Mesendoderm (in vitro differentiated cells): ENCODE measurements around the gene PRKG2.

ENCODE experiments used
- DNase-seq: peaks from one replicate; pipeline ENCODE4 v3.0.0; 2013
- H2AK5ac ChIP-seq: 2 replicates; pipeline ENCODE4 v1.6.1; 2013; ENCODE audit warnings: low read length, inconsistent platforms
- H2BK120ac ChIP-seq: 2 replicates; pipeline ENCODE4 v1.6.1; 2013; ENCODE audit warnings: low read depth, mild to moderate bottlenecking, low read length, moderate library complexity, mixed read lengths
- H2BK15ac ChIP-seq: replicated peaks from 2 replicates; pipeline ENCODE4 v1.6.1; 2013; ENCODE audit warnings: low read depth, mild to moderate bottlenecking, moderate library complexity
- H2BK5ac ChIP-seq: 2 replicates; pipeline ENCODE4 v1.6.1; 2013; ENCODE audit warnings: low read length, inconsistent platforms
- H3K18ac ChIP-seq: 2 replicates; pipeline ENCODE4 v1.6.1; 2013; ENCODE audit warnings: mild to moderate bottlenecking, low read length, mixed read lengths
- H3K23ac ChIP-seq: one replicate; pipeline ENCODE4 v1.6.1; 2013; ENCODE audit warnings: low read length
- H3K27ac ChIP-seq: 2 replicates; pipeline ENCODE4 v1.5.1; 2013; ENCODE audit warnings: low read depth, mild to moderate bottlenecking, inconsistent platforms, low read length, moderate library complexity
- H3K27me3 ChIP-seq: 2 replicates; pipeline ENCODE4 v1.6.1; 2013; ENCODE audit warnings: low read length, control low read depth, mild to moderate bottlenecking, inconsistent platforms; ENCODE audit not compliant: insufficient read depth, poor library complexity
- H3K36me3 ChIP-seq: 2 replicates; pipeline ENCODE4 v1.6.1; 2013; ENCODE audit warnings: low read length, inconsistent platforms; ENCODE audit not compliant: control insufficient read depth, insufficient read depth
- H3K4ac ChIP-seq: one replicate; pipeline ENCODE4 v1.6.1; 2013; ENCODE audit warnings: low read depth, mild to moderate bottlenecking, low read length, moderate library complexity
- H3K4me1 ChIP-seq: 2 replicates; pipeline ENCODE4 v1.6.1; 2013; ENCODE audit warnings: low read depth, low read length, inconsistent platforms; ENCODE audit not compliant: control insufficient read depth
- H3K4me2 ChIP-seq: 2 replicates; pipeline ENCODE4 v1.6.1; 2013; ENCODE audit warnings: low read length
- H3K4me3 ChIP-seq: 2 replicates; pipeline ENCODE4 v1.5.1; 2013; ENCODE audit warnings: mild to moderate bottlenecking, low read length
- H3K56ac ChIP-seq: one replicate; pipeline ENCODE4 v1.6.1; 2013; ENCODE audit warnings: low read length
- H3K79me1 ChIP-seq: 2 replicates; pipeline ENCODE4 v1.6.1; 2013; ENCODE audit warnings: low read length, inconsistent platforms
- H3K79me2 ChIP-seq: 2 replicates; pipeline ENCODE4 v1.6.1; 2013; ENCODE audit warnings: mild to moderate bottlenecking, low read length; ENCODE audit not compliant: control insufficient read depth, insufficient read depth
- H3K9ac ChIP-seq: 2 replicates; pipeline ENCODE4 v1.6.1; 2013; ENCODE audit warnings: low read length, inconsistent platforms
- H4K5ac ChIP-seq: one replicate; pipeline ENCODE4 v1.6.1; 2013; ENCODE audit warnings: low read length
- H4K8ac ChIP-seq: one replicate; pipeline ENCODE4 v1.6.1; 2013; ENCODE audit warnings: low read depth, mild to moderate bottlenecking, control low read depth, low read length, moderate library complexity
- WGBS: extraction: QIAGEN DNeasy Blood & Tissue Kit; methylation state at CpG from one replicate; pipeline ENCODE4 v1.1.7; 2013; ENCODE audit warnings: low lambda C conversion rate, missing lambda C conversion rate; ENCODE audit not compliant: insufficient coverage; ENCODE audit errors: extremely low coverage; 5-methylcytosine and 5-hydroxymethylcytosine counted together

PRKG2 gene

DNA sequence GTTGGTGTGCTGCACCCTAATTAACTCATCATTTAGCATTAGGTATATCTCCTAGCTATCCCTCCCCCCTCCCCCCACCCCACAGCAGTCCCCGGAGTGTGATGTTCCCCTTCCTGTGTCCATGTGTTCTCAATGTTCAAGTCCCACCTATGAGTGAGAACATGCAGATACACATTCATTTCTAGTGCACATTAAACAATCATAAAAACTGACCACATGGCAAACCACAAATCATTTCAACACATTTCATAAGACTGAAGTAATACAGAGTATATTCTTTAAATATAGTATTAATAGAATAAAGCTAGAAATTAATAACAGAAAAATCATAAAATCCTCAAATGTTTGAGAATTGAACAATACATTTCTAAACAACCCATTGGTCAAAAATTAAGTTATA, 34.1 kb downstream of the PRKG2 start:
- Histone ChIP-seq H2BK5ac (no peak overlapping the region), H2BK120ac (no peak overlapping the region), H3K56ac (no peak overlapping the region), H4K8ac (no peak overlapping the region), H2AK5ac (no peak overlapping the region), H3K23ac (no peak overlapping the region), H4K5ac (no peak overlapping the region), H3K27me3 (no peaks in the 10 kb centered on the region), H3K79me1 (no peaks in the 10 kb centered on the region), H3K36me3 (no peaks in the 10 kb centered on the region), H3K79me2 (no peaks in the 10 kb centered on the region), H3K9ac (no peak overlapping the region), H3K4me3 (no peak overlapping the region), H3K4ac (no peak overlapping the region), H3K4me2 (no peak overlapping the region), H3K4me1 (no peaks in the 10 kb centered on the region), H3K27ac (no peak overlapping the region), H2BK15ac (no peak overlapping the region), H3K18ac (no peak overlapping the region)
- WGBS = no CpG with 5 or more reads among the region's 1 CpG
- no peak for DNase-seq

DNA sequence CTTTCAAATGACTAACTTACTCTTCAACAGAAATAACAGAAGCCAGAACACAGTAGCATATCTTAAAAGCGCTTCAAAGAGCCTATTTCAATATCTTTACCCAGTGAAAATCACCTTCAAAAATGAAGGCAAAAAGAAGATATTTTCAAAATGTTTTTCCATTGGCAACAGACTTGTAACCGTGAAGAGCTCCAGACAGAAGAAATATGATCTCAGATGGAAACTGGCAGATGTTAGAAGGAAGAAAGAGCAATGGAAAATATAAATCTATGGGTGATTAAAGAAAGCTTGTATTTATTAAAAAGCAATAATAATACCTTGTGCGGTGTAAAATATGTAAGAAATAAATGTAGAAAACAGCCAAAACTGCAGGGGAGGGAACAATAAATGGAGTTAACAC, 35.7 kb downstream of the PRKG2 start:
- Histone ChIP-seq H3K27ac (no peak overlapping the region), H3K4me2 (no peak overlapping the region), H3K27me3 (no peaks in the 10 kb centered on the region), H3K23ac (no peak overlapping the region), H3K9ac (no peak overlapping the region), H3K56ac (no peak overlapping the region), H2BK120ac (no peak overlapping the region), H3K79me1 (no peaks in the 10 kb centered on the region), H3K18ac (no peak overlapping the region), H3K4ac (no peak overlapping the region), H2BK5ac (no peak overlapping the region), H2BK15ac (no peak overlapping the region), H3K79me2 (no peaks in the 10 kb centered on the region), H3K4me1 (no peaks in the 10 kb centered on the region), H3K4me3 (no peak overlapping the region), H3K36me3 (no peaks in the 10 kb centered on the region), H4K8ac (no peak overlapping the region), H4K5ac (no peak overlapping the region), H2AK5ac (no peak overlapping the region)
- no peak for DNase-seq
- 100% methylated on average over 1 of the region's 3 CpGs for WGBS

DNA sequence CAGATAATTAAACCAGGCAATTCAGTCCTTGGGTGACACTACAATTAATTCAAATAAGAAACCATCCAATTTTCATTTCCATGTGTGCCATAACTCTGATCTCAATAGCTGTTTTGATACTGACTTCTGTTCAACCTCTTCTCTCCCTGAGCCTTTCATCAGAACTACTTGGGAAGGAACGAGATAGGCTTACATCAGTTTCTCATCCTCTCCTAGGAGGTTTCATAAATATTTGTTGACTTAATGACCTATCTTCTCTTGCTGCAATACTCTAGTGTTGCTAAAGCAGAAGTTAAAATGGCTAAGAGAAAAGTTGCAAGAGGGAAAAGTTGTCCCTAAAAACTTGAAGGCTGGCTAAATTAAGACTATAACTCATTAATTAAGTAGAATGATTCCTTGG, 41.8 kb downstream of the PRKG2 start:
- Histone ChIP-seq H4K8ac (no peak overlapping the region), H3K4me3 (no peak overlapping the region), H3K79me1 (no peaks in the 10 kb centered on the region), H2BK5ac (no peak overlapping the region), H2AK5ac (no peak overlapping the region), H3K27ac (no peak overlapping the region), H4K5ac (no peak overlapping the region), H3K36me3 (no peaks in the 10 kb centered on the region), H3K79me2 (no peaks in the 10 kb centered on the region), H2BK15ac (no peak overlapping the region), H3K56ac (no peak overlapping the region), H3K18ac (no peak overlapping the region), H3K4ac (no peak overlapping the region), H3K9ac (no peak overlapping the region), H3K27me3 (no peaks in the 10 kb centered on the region), H3K23ac (no peak overlapping the region), H3K4me2 (no peak overlapping the region), H3K4me1 (peaks cover 2% of the 10 kb centered on the region), H2BK120ac (no peak overlapping the region)
- no peak for DNase-seq
- WGBS = no CpG with 5 or more reads among the region's 1 CpG

DNA sequence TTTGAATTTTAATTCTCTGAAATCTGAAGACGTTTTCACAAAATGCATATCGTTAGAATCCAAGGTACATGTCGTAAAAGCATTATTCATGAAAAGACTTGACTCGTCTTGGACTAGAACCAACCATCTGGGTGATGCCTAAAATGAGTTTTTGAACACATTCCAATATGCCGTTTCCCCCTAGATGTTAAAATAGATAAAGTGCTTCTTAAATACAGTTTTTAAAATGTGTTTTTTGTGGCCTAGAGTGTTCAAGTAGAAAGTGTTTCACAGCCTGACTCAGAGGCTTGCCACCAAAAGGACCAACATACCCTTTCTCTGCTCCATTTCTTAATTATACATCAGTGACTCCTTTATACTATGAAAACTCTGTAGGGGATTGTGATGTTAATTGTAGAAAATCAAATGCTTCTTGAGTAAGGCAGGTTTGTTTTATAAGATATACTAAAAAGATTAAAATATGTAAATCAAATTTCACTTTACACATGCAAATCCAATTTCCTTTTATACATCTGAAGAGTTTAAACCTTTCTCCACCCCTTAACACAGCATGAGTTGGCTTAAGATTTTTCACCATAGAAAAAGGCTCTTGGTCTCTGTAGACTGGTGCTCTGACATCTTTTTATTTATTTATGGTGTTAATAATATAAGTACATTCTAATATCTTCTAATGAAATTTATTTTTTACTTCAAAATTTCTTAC, 48.4 kb downstream of the PRKG2 start:
- no peak overlapping the region for H2BK5ac ChIP-seq
- H3K23ac ChIP-seq = no peak overlapping the region
- H2BK15ac ChIP-seq = no peak overlapping the region
- no peak overlapping the region for H2AK5ac ChIP-seq
- whole genome bisulfite sequencing = no CpG with 5 or more reads among the region's 5 CpGs
- H3K56ac ChIP-seq = no peak overlapping the region
- no peak overlapping the region for H3K4me2 ChIP-seq
- no peaks in the 10 kb centered on the region for H3K27me3 ChIP-seq
- H3K9ac ChIP-seq = no peak overlapping the region
- H4K5ac ChIP-seq = no peak overlapping the region
- no peaks in the 10 kb centered on the region for H3K79me1 ChIP-seq
- H3K4ac ChIP-seq = no peak overlapping the region
- no peak for DNase-seq
- H3K36me3 ChIP-seq = no peaks in the 10 kb centered on the region
- no peak overlapping the region for H4K8ac ChIP-seq
- no peak overlapping the region for H2BK120ac ChIP-seq
- peaks cover 4% of the 10 kb centered on the region for H3K4me1 ChIP-seq
- H3K27ac ChIP-seq = no peak overlapping the region
- no peaks in the 10 kb centered on the region for H3K79me2 ChIP-seq
- no peak overlapping the region for H3K18ac ChIP-seq
- no peak overlapping the region for H3K4me3 ChIP-seq

DNA sequence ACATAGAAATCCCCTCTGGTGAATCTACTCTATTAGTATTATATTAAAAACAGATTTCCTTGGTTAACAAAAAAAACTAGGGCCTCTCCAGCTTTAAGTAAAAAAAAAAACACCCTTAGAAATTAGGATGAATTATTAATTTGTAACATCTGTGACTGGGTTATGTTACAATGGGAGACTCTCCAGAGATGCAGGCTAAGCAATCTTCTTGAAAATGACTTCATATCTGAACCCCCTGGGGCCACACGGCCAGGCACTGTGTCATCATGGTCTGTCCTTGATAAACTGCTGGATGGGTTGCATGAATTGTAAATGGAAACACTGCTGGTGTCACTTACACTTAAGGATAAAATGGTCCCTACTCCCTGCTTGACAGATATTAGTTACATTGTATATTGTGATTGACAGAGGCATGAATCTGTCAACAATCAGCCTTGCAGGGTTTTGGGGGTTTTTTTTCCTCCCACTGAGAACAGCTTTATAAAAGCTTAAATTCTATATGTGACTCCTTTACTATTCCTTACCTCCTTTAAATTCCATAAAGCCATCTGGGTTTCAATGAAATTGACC, 49.1 kb downstream of the PRKG2 start:
- no CpG with 5 or more reads among the region's 1 CpG for WGBS
- no peak overlapping the region for H3K27ac ChIP-seq
- no peak overlapping the region for H3K18ac ChIP-seq
- no peak overlapping the region for H4K8ac ChIP-seq
- no peaks in the 10 kb centered on the region for H3K79me2 ChIP-seq
- H2BK120ac ChIP-seq = no peak overlapping the region
- H3K4ac ChIP-seq = no peak overlapping the region
- DNase-seq = peak; percentile 21
- no peak overlapping the region for H3K4me2 ChIP-seq
- no peak overlapping the region for H4K5ac ChIP-seq
- no peak overlapping the region for H2BK15ac ChIP-seq
- H3K4me3 ChIP-seq = no peak overlapping the region
- no peak overlapping the region for H2AK5ac ChIP-seq
- H3K36me3 ChIP-seq = no peaks in the 10 kb centered on the region
- H3K27me3 ChIP-seq = no peaks in the 10 kb centered on the region
- no peak overlapping the region for H3K9ac ChIP-seq
- H3K56ac ChIP-seq = no peak overlapping the region
- no peak overlapping the region for H2BK5ac ChIP-seq
- H3K79me1 ChIP-seq = no peaks in the 10 kb centered on the region
- H3K23ac ChIP-seq = no peak overlapping the region
- peaks cover 4% of the 10 kb centered on the region for H3K4me1 ChIP-seq
